H1 (cell line): ENCODE results near the gene CRADD. TPM values are rescaled to one million over a fixed set of nuclear protein-coding genes. Genes with fewer than 3 reads are reported as not detected.

Experiments used
- CTCF ChIA-PET: fragments of 300-600 bp; sonication (Branson Sonifier 250); formaldehyde crosslinking; loops from one replicate; lab custom pipeline; 2021; ENCODE audit not compliant: partially characterized antibody; lab: Charles Lee
- POLR2A ChIA-PET: fragments of 300-600 bp; sonication (Branson Sonifier 250); formaldehyde crosslinking; loops from one replicate; lab custom pipeline; 2021; ENCODE audit warnings: inconsistent platforms; ENCODE audit not compliant: partially characterized antibody; lab: Charles Lee
- DNase-seq, 2 experiments: peaks; one replicate each; pipeline versions ENCODE4 v3.0.0 to v3.0.0-alpha.2; 2010 to 2022; ENCODE audit warnings: low spot score in 2 of 2, low read depth in 1 of 2, mixed read lengths in 1 of 2
- FAIRE-seq: peaks from 2 replicates; lab custom pipeline; 2011; peaks lifted over from hg19 to GRCh38; lab: Jason Lieb, UNC
- H2AFZ ChIP-seq: 2 replicates; pipeline ENCODE4 v1.8.1; 2012; ENCODE audit warnings: low read length, inconsistent platforms
- H2AK5ac ChIP-seq: 2 replicates; pipeline ENCODE4 v1.6.1; 2013; ENCODE audit warnings: low read depth, low read length
- H2BK120ac ChIP-seq: replicated peaks from 2 replicates; pipeline ENCODE3; 2013; ENCODE audit warnings: low read depth, low read length, inconsistent platforms
- H2BK12ac ChIP-seq: 2 replicates; pipeline ENCODE4 v1.6.1; 2013; ENCODE audit warnings: low read depth, low read length
- H2BK15ac ChIP-seq: 2 replicates; pipeline ENCODE4 v1.6.1; 2013; ENCODE audit warnings: low read length
- H2BK20ac ChIP-seq: 2 replicates; pipeline ENCODE4 v1.6.1; 2013; ENCODE audit warnings: low read length
- H2BK5ac ChIP-seq: 2 replicates; pipeline ENCODE4 v1.6.1; 2013; ENCODE audit warnings: low read depth, low read length
- H3K14ac ChIP-seq: 2 replicates; pipeline ENCODE4 v1.6.1; 2013; ENCODE audit warnings: inconsistent platforms; ENCODE audit not compliant: insufficient read length
- H3K18ac ChIP-seq: 2 replicates; pipeline ENCODE4 v1.6.1; 2013; ENCODE audit warnings: low read length; ENCODE audit errors: extremely low read depth
- H3K23ac ChIP-seq: 2 replicates; pipeline ENCODE4 v1.6.1; 2013; ENCODE audit warnings: inconsistent platforms; ENCODE audit not compliant: insufficient read length
- H3K23me2 ChIP-seq: 2 replicates; pipeline ENCODE4 v1.6.1; 2013; ENCODE audit warnings: low read depth, low read length
- H3K27ac ChIP-seq: 2 replicates; pipeline ENCODE4 v1.6.1; 2011; ENCODE audit warnings: low read depth, low read length, inconsistent platforms
- H3K27me3 ChIP-seq, 4 experiments: replicated peaks in 1 of 4; 1 replicate in 1 of 4; 2 replicates in 3 of 4; pipeline versions ENCODE4 v1.6.1 to v1.8.1; 2011 to 2013; ENCODE audit warnings: low read length in 3 of 4, mild to moderate bottlenecking in 3 of 4, inconsistent platforms in 2 of 4, mixed read lengths in 2 of 4, moderate library complexity in 1 of 4; ENCODE audit not compliant: control insufficient read depth in 3 of 4, insufficient read depth in 3 of 4; ENCODE audit errors: extremely low read depth in 1 of 4
- H3K36me3 ChIP-seq, 4 experiments: 2 replicates each; pipeline versions ENCODE4 v1.6.1 to v1.8.1; 2011 to 2013; ENCODE audit warnings: mild to moderate bottlenecking in 4 of 4, low read length in 3 of 4, moderate library complexity in 2 of 4, control low read depth in 1 of 4, inconsistent platforms in 1 of 4; ENCODE audit not compliant: insufficient read depth in 4 of 4, control insufficient read depth in 2 of 4
- H3K4ac ChIP-seq: replicated peaks from 2 replicates; pipeline ENCODE3; 2013; ENCODE audit warnings: low read length, low read depth, mixed read lengths, inconsistent platforms; ENCODE audit not compliant: insufficient read length
- H3K4me1 ChIP-seq, 4 experiments: replicated peaks in 1 of 4; 1 replicate in 1 of 4; 2 replicates in 3 of 4; pipeline versions ENCODE4 v1.6.1 to v1.8.1; 2011 to 2013; ENCODE audit warnings: low read length in 3 of 4, inconsistent platforms in 2 of 4, mixed read lengths in 1 of 4; ENCODE audit not compliant: insufficient read depth in 4 of 4, control insufficient read depth in 3 of 4
- H3K4me2 ChIP-seq, 2 experiments: 2 replicates each; pipeline versions ENCODE4 v1.6.1 to v1.8.1; 2011 to 2013; ENCODE audit warnings: low read depth in 2 of 2, low read length in 2 of 2, control low read depth in 1 of 2, inconsistent platforms in 1 of 2, mild to moderate bottlenecking in 1 of 2; ENCODE audit not compliant: insufficient read depth in 1 of 2
- H3K4me3 ChIP-seq, 4 experiments: fragments of 200-600, 300-600 bp in 1 of 4; sonication (generic), shearing (Covaris generic), sonication (Bioruptor Twin) in 1 of 4; 2 replicates each; pipeline versions ENCODE4 v1.5.1 to v1.8.1; 2011 to 2016; ENCODE audit warnings: low read length in 4 of 4, low read depth in 3 of 4, control low read depth in 2 of 4, inconsistent platforms in 2 of 4, mild to moderate bottlenecking in 2 of 4, mixed read lengths in 1 of 4, moderate library complexity in 1 of 4; ENCODE audit not compliant: insufficient read depth in 2 of 4; ENCODE audit errors: extremely low read depth in 1 of 4
- H3K56ac ChIP-seq: replicated peaks from 2 replicates; pipeline ENCODE3; 2013; ENCODE audit warnings: low read depth, mild to moderate bottlenecking, mixed read lengths, low read length, inconsistent platforms; ENCODE audit not compliant: insufficient read length
- H3K79me1 ChIP-seq: 2 replicates; pipeline ENCODE4 v1.6.1; 2013; ENCODE audit warnings: low read depth, low read length, control low read depth
- H3K79me2 ChIP-seq, 2 experiments: 2 replicates each; pipeline versions ENCODE4 v1.6.1 to v1.8.1; 2012 to 2013; ENCODE audit warnings: low read length in 2 of 2, mild to moderate bottlenecking in 2 of 2, inconsistent platforms in 1 of 2; ENCODE audit not compliant: insufficient read depth in 2 of 2, control insufficient read depth in 1 of 2
- H3K9ac ChIP-seq, 4 experiments: replicated peaks in 1 of 4; 1 replicate in 1 of 4; 2 replicates in 3 of 4; pipeline versions ENCODE4 v1.6.1 to v1.8.1; 2011 to 2013; ENCODE audit warnings: low read depth in 3 of 4, low read length in 3 of 4, control low read depth in 2 of 4, mild to moderate bottlenecking in 2 of 4, moderate library complexity in 2 of 4, inconsistent platforms in 1 of 4; ENCODE audit errors: extremely low read depth in 1 of 4
- H3K9me3 ChIP-seq, 2 experiments: 2 replicates each; pipeline versions ENCODE4 v1.6.1 to v1.8.1; 2012 to 2013; ENCODE audit warnings: mild to moderate bottlenecking in 2 of 2, moderate library complexity in 2 of 2, control low read depth in 1 of 2, inconsistent platforms in 1 of 2, low read depth in 1 of 2, low read length in 1 of 2, mixed read lengths in 1 of 2; ENCODE audit not compliant: insufficient read depth in 2 of 2
- H4K20me1 ChIP-seq, 2 experiments: replicated peaks in 1 of 2; 2 replicates each; pipeline versions ENCODE3 to v1.8.1; 2011 to 2013; ENCODE audit warnings: inconsistent platforms in 2 of 2, low read length in 2 of 2, mild to moderate bottlenecking in 1 of 2; ENCODE audit not compliant: insufficient read depth in 2 of 2, control insufficient read depth in 1 of 2
- H4K5ac ChIP-seq: 2 replicates; pipeline ENCODE4 v1.6.1; 2013; ENCODE audit warnings: low read length, low read depth, mixed read lengths, inconsistent platforms; ENCODE audit not compliant: insufficient read length
- H4K8ac ChIP-seq: 2 replicates; pipeline ENCODE4 v1.8.0; 2013; ENCODE audit warnings: mild to moderate bottlenecking, moderate library complexity, low read length, inconsistent platforms; ENCODE audit not compliant: insufficient read depth; ENCODE audit errors: extremely low read depth
- H4K91ac ChIP-seq: replicated peaks from 2 replicates; pipeline ENCODE3; 2013; ENCODE audit warnings: low read length, mixed read lengths, inconsistent platforms; ENCODE audit not compliant: insufficient read length
- ATF2 ChIP-seq: IDR thresholded peaks from 2 replicates; pipeline ENCODE4 v1.6.1; 2012; ENCODE audit warnings: low read length, inconsistent platforms
- BACH1 ChIP-seq: IDR thresholded peaks from 2 replicates; pipeline ENCODE4 v1.6.1; 2012; ENCODE audit warnings: low read length, improper control_type of control experiment
- BCL11A ChIP-seq, 2 experiments: IDR thresholded peaks; one replicate each; pipeline ENCODE4 v1.6.1; 2011; ENCODE audit warnings: low read depth in 2 of 2, low read length in 2 of 2, mild to moderate bottlenecking in 2 of 2
- FOSL1 ChIP-seq: IDR thresholded peaks from 2 replicates; pipeline ENCODE4 v1.6.1; 2011; ENCODE audit warnings: mild to moderate bottlenecking, low read depth, low read length, moderate library complexity; ENCODE audit not compliant: insufficient read depth
- GABPA ChIP-seq: IDR thresholded peaks from 2 replicates; pipeline ENCODE4 v1.6.1; 2011; ENCODE audit warnings: mild to moderate bottlenecking, low read length, moderate library complexity, borderline replicate concordance; ENCODE audit not compliant: insufficient read depth
- JUN ChIP-seq: IDR thresholded peaks from 2 replicates; pipeline ENCODE4 v1.6.1; 2011; ENCODE audit warnings: low read depth, mild to moderate bottlenecking, improper control_type of control experiment, low read length
- MAFK ChIP-seq: IDR thresholded peaks from 2 replicates; pipeline ENCODE4 v1.6.1; 2012; ENCODE audit warnings: low read depth, mild to moderate bottlenecking, improper control_type of control experiment, low read length
- NRF1 ChIP-seq: IDR thresholded peaks from 2 replicates; pipeline ENCODE4 v1.6.1; 2011; ENCODE audit warnings: mild to moderate bottlenecking, low read depth, low read length, improper control_type of control experiment
- PHF8 ChIP-seq: fragments of 200-600 bp; sonication (generic); conservative IDR thresholded peaks from 2 replicates; pipeline ENCODE4 v1.7.1; 2012; ENCODE audit warnings: low read depth, mild to moderate bottlenecking, inconsistent platforms, low read length, moderate library complexity
- POLR2AphosphoS5 ChIP-seq: IDR thresholded peaks from 2 replicates; pipeline ENCODE4 v1.6.1; 2011; ENCODE audit warnings: low read depth, low read length
- SIX5 ChIP-seq: IDR thresholded peaks from 2 replicates; pipeline ENCODE4 v1.6.1; 2011; ENCODE audit warnings: mild to moderate bottlenecking, low read depth, low read length
- SUZ12 ChIP-seq: fragments of 200-600 bp; sonication (generic); IDR thresholded peaks from 2 replicates; pipeline ENCODE4 v1.6.1; 2012; ENCODE audit warnings: mild to moderate bottlenecking, inconsistent platforms, low read length, moderate library complexity, mixed read lengths
- TBP ChIP-seq: IDR thresholded peaks from 2 replicates; pipeline ENCODE4 v1.6.1; 2011; ENCODE audit warnings: low read depth, low read length, improper control_type of control experiment
- TEAD4 ChIP-seq: IDR thresholded peaks from 2 replicates; pipeline ENCODE4 v1.6.1; 2012; ENCODE audit warnings: low read depth, low read length, inconsistent platforms, mixed read lengths
- WGBS, 2 experiments: shearing (Covaris generic) in 1 of 2; methylation state at CpG; one replicate each; pipeline versions ENCODE4 v1.1.6 to v1.1.7; 2013 to 2015; ENCODE audit warnings: low lambda C conversion rate in 2 of 2, mixed read lengths in 2 of 2, inconsistent platforms in 1 of 2, low coverage in 1 of 2, missing lambda C conversion rate in 1 of 2; ENCODE audit not compliant: insufficient replicate concordance in 2 of 2, insufficient coverage in 1 of 2, insufficient read length in 1 of 2; ENCODE audit errors: extremely low coverage in 1 of 2, missing lambda C conversion rate in 1 of 2; 5-methylcytosine and 5-hydroxymethylcytosine counted together
- polyA plus RNA-seq, 7 experiments: library from polyadenylated mRNA; depleted of rRNA in 3 of 7; stranded (reverse) in 5 of 7; unstranded in 2 of 7; fragments of >200 nt in 5 of 7; fragments of 200-250 nt in 2 of 7; gene quantifications; 1 replicate in 5 of 7; 2 replicates in 1 of 7; 4 replicates in 1 of 7; pipeline versions ENCODE4 v1.2.1 to v1.2.3, GENCODE V29; 2011 to 2013; ENCODE audit warnings: missing spikeins in 2 of 7, mixed read lengths in 2 of 7
- total RNA-seq: library from RNA; stranded (reverse); fragmentation: NEBNext Ultra II Directional; extraction: Animal tissue kit (Norgen Biotek cat#: 25700); gene quantifications from 2 replicates; pipeline ENCODE4 v1.2.1, GENCODE V29; 2021

The CRADD gene
- total and polyA plus RNA-seq, 2 of the 8 experiments (the other 6 are each of a cell fraction or from before 2014, with no cell fraction given), result 8.1 to 15.4 TPM

GRCh38 chr12:93793007-93793406 is 115.8 kb downstream of the CRADD start:
- H2BK5ac ChIP-seq, result no peak overlapping the region
- no peaks in the 10 kb centered on the region for H4K20me1 ChIP-seq
- H2AFZ ChIP-seq, result no peak overlapping the region
- no peak overlapping the region for H4K91ac ChIP-seq
- H3K4ac ChIP-seq, result no peak overlapping the region
- ChIA-PET POLR2A (no interaction called here), CTCF (interaction anchor here (0.7 to 1.9 kb wide), 3 partner anchors 10 to 282 kb away, joined by 3 to 8 read pairs (median 3); no protein-coding TSS in a partner anchor)
- no peaks in the 10 kb centered on the region for H3K27me3 ChIP-seq
- no peak overlapping the region for H4K5ac ChIP-seq
- H3K79me1 ChIP-seq, result no peaks in the 10 kb centered on the region
- no peak overlapping the region for H3K4me3 ChIP-seq
- H3K36me3 ChIP-seq, result no peaks in the 10 kb centered on the region
- H3K56ac ChIP-seq, result no peak overlapping the region
- H3K9ac ChIP-seq, result no peak overlapping the region
- H3K18ac ChIP-seq, result no peak overlapping the region
- H2BK20ac ChIP-seq, result no peak overlapping the region
- no peak overlapping the region for H2AK5ac ChIP-seq
- DNase-seq, result no peak
- 92% methylated on average over 3 of the region's 3 CpGs; no CpG with 5 or more reads in 1 of the 2 experiments for WGBS, 2 experiments
- no peak overlapping the region for H3K4me2 ChIP-seq
- H3K79me2 ChIP-seq, result no peaks in the 10 kb centered on the region
- no peaks in the 10 kb centered on the region for H3K23me2 ChIP-seq
- FAIRE-seq, result no peak
- H4K8ac ChIP-seq, result no peak overlapping the region
- 0 out of 7 replicates have a peak, but pooled peaks cover 0 to 2% (median 0%) of the 10 kb centered on the region in 4 experiments for H3K4me1 ChIP-seq
- H2BK120ac ChIP-seq, result no peak overlapping the region
- no peak overlapping the region for H3K27ac ChIP-seq
- H3K23ac ChIP-seq, result no peak overlapping the region
- H2BK12ac ChIP-seq, result no peak overlapping the region
- H2BK15ac ChIP-seq, result no peak overlapping the region
- H3K9me3 ChIP-seq, result no peaks in the 10 kb centered on the region
- H3K14ac ChIP-seq, result no peak overlapping the region
- TF ChIP-seq JUN, result no peak
- TF ChIP-seq NRF1, result no peak
- TF ChIP-seq ATF2, result no peak
- no peak for TF ChIP-seq POLR2AphosphoS5
- TF ChIP-seq MAFK, result no peak
- TF ChIP-seq SUZ12, result no peak
- no peak for TF ChIP-seq FOSL1
- TF ChIP-seq SIX5, result no peak
- no peak for TF ChIP-seq GABPA
- no peak for TF ChIP-seq TBP
- no peak for TF ChIP-seq PHF8
- no peak for TF ChIP-seq TEAD4
- TF ChIP-seq BACH1, result no peak
- TF ChIP-seq BCL11A (IDR thresholded peaks at IDR 0.05; ENCODE audit: low read depth in 2 of 2, low read length in 2 of 2), result no peak
